HL-60 (cell line): ENCODE results near the gene ETF1.
"Not testable (repeated sequence)": the region's sequence is repeated elsewhere in the genome, so short reads cannot be mapped to it uniquely, and the experiment has no call there.

Experiments
- CTCF ChIP-seq: IDR thresholded peaks from one replicate; pipeline ENCODE4 v1.5.1; 2011; ENCODE audit warnings: low read length, control low read depth, inconsistent platforms; ENCODE audit not compliant: insufficient read depth
- POLR2AphosphoS5 ChIP-seq: IDR thresholded peaks from 2 replicates; pipeline ENCODE4 v1.6.1; 2012; ENCODE audit warnings: low read depth
- SPI1 ChIP-seq: IDR thresholded peaks from 2 replicates; pipeline ENCODE4 v1.6.1; 2012; ENCODE audit warnings: low read depth, mild to moderate bottlenecking, borderline replicate concordance
- TF ChIP-seq, protein P1 (sequence below): IDR thresholded peaks from 2 replicates; pipeline ENCODE4 v1.6.1; 2012; ENCODE audit warnings: low read depth; ENCODE audit not compliant: insufficient replicate concordance

GRCh38 chr5:138507485-138507884 lies 35.6 kb downstream of the ETF1 start:
- TF ChIP-seq CTCF, POLR2AphosphoS5, SPI1: not testable (repeated sequence)
- TF ChIP-seq, protein P1, sequence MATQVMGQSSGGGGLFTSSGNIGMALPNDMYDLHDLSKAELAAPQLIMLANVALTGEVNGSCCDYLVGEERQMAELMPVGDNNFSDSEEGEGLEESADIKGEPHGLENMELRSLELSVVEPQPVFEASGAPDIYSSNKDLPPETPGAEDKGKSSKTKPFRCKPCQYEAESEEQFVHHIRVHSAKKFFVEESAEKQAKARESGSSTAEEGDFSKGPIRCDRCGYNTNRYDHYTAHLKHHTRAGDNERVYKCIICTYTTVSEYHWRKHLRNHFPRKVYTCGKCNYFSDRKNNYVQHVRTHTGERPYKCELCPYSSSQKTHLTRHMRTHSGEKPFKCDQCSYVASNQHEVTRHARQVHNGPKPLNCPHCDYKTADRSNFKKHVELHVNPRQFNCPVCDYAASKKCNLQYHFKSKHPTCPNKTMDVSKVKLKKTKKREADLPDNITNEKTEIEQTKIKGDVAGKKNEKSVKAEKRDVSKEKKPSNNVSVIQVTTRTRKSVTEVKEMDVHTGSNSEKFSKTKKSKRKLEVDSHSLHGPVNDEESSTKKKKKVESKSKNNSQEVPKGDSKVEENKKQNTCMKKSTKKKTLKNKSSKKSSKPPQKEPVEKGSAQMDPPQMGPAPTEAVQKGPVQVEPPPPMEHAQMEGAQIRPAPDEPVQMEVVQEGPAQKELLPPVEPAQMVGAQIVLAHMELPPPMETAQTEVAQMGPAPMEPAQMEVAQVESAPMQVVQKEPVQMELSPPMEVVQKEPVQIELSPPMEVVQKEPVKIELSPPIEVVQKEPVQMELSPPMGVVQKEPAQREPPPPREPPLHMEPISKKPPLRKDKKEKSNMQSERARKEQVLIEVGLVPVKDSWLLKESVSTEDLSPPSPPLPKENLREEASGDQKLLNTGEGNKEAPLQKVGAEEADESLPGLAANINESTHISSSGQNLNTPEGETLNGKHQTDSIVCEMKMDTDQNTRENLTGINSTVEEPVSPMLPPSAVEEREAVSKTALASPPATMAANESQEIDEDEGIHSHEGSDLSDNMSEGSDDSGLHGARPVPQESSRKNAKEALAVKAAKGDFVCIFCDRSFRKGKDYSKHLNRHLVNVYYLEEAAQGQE: not testable (repeated sequence)
